ENCODE measurements around the gene SLC35A4.

SLC35A4 gene

DNA sequence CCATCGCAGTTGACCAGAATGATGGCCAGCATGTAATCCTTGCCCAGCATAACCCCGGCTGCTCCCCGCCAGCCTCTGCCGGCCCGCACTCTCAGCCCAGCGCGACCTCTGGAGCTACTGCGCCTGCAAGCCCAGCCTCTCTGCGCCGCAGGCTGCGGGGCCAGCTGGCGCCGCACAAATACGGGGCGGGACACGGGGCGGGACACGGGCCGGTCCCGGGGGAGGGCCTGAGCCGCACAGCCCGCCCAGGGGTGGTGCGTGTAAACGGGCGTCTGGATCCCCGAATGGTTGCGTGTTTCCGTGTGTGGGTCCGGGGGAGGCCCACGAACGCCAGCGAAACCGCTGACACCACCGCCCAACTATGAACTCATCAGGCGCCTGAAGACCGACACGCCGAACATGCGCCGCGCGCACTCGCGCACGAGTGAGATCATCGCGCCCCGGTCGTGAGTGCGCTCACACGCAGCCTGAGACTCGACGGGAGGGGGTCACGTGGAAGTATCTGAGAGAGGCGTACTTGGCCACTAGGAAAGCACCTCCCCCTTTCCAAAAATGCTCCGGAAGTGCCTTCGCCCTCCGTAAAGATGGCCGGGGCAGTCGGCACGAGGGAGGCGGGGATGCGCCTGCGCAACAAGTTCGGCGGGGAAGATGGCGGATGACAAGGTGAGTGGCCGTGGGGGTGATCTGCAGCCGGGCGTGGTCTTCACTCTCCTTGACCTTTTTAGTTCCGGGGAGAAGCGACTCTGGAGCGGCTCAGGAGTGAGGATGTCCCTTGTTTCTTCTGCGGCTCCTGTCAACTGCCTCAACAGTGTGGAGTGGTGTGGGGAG is at the start of gene SLC35A4, which contains the start of gene APBB3:
TSS of gene SLC35A4 (plus strand) at position 633 of the 828 bp plus-strand sequence. CDS start 2,342 bp downstream, outside the sequence.
TSS of gene APBB3 (minus strand) at position 403 of the 828 bp plus-strand sequence. CDS start at position 50, 353 bp downstream.
- DNase-seq, result peak; percentile 99

DNA sequence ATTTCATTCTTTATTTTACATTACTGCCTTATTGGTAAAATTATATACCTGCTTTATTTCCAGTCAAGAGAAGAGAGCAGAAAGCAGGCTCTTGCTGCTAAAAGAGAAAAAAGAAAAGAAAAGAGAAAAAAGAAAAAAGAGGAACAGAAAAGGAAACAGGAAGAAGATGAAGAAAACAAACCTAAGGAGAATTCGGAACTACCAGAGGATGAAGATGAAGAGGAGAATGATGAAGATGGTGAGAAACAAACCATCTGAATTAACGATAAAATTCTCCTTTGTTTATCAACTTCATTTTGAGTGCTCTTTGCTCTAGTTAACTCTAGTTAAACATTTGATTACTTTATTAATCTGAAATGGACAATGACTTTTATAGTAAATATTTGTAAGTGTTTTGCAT is 40.6 kb upstream of the SLC35A4 start:
- no peak for DNase-seq

GRCh38 chr5:140540227-140540626 is 24.4 kb upstream of the SLC35A4 start:
- no peak for DNase-seq

- DNase-seq, result no peak
These were observed 21.7 kb upstream of the SLC35A4 start for GRCh38 chr5:140542972-140543371.

GRCh38 chr5:140544986-140545385 is 19.6 kb upstream of the SLC35A4 start:
- DNase-seq, result no peak

GRCh38 chr5:140545606-140546005 is 19.0 kb upstream of the SLC35A4 start:
- no peak for DNase-seq

DNA sequence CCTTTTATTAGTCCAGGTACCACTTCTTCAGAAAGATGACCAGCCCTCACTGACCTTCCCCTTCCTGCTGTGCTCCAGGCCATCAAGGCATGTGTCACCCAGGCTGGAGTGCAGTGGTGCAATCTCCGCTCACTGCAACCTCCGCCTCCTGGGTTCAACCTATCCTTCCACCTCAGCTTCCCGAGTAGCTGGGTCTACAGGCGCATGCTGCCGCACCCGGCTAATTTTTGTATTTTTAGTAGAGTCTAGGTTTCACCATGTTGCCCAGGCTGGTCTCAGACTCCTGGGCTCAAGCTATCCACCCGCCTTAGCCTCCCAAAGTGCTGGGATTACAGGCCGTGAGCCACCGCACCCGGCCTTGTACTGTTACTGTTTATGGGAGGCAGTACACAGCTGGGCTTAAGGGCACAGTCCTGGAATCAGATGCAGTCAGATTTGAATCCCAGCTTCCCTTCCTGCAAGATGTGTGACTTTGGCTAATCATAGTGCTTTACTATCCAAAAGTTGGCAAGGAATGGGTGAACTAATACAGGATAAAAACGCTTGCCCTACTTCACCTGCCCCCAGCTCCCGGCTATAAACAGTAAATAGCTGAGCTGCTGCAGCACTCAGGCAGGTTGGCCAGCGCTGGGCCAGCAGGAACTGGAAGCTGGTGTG is 17.6 kb upstream of the SLC35A4 start:
- DNase-seq, result no peak

DNA sequence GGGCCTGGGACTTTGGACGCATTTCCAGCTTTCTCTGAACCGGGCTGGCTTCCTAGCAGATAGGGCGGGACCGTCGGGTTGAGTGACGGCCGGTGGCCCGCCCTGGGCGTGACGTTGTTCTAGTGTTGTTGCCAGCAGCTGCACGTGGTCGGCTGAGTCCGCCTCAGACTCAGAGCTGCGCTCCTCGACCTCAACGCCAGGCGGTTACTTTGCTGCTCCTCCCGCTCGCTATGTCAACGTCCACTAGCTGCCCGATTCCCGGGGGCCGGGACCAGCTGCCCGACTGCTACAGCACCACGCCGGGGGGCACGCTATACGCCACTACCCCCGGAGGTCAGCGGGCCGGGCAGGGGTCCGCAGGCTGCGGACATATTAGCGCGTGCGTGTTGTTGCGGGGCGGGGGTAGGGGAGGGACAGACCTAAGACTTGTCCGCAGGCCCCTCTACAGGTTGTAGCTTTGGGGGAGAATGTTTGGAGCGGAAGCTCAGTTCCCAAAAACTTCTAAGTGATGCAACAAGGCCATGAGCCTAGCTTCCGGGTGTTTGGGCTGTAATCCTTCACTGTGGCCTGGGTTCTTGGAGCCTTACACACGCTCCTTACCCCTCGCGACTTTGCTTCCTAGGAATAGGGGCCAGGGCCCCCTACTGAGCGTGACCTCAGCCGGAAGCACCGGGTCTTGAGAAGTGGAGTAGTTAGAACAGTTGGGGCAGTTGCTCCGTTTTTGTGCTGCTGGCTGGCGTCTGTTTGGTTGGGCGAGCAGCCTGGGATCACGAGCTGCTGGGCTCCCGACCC is 16.9 kb upstream of the SLC35A4 start, which contains the start of gene EIF4EBP3:
TSS of gene EIF4EBP3 (plus strand) at position 155 of the 792 bp plus-strand sequence. CDS start at position 231, 76 bp downstream.
- peak; percentile 79 for DNase-seq

GRCh38 chr5:140548300-140548688 is 16.3 kb upstream of the SLC35A4 start:
- no peak for DNase-seq

- DNase-seq, result no peak
These were observed 15.8 kb upstream of the SLC35A4 start for GRCh38 chr5:140548791-140549190.

- no peak for DNase-seq
These were observed 15.1 kb upstream of the SLC35A4 start for GRCh38 chr5:140549237-140550144.

DNA sequence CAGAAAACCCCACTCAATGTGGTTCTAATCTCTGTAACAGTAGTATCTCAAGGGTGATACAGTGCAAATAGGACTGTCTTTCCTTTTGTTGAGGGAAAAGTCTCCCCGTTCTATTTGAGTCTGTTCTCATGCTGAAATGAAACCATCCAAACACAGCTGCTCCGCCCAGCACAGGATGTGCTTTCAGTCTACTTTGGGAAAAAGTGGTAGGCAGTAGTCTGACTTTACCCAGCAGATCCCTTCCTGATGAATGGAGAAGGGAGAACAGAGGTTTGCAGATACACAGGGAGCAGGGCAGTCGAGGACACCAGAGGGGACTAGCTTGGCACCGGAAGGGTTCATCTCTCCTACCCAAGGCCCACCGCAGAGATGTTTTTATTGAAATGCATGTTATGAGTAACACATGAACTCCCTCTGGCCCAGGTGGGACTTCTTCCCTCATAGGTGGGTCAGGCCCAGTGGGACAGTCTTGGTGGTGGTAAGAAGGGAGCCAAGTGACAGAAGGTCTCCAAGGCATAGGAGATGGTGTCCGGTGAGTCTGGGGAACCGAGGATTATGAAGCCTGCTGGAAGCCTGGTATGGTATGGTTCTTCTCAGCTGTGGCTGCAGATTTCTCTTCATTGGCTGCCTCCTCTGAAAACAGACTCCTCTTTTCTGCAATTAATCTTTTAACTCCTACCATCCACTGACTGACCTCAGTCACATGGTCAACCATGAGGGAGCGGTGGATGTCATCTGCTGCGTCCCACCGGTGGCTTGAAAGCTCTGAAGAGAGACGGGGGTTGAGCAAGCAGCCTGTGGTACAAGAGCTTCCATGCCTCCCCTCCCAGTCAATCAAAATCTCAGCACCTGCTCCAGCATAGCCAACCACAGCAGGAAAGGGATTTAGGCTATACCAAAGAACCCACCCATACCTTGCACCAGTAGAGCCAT is 14.2 kb upstream of the SLC35A4 start:
- DNase-seq, result no peak

DNA sequence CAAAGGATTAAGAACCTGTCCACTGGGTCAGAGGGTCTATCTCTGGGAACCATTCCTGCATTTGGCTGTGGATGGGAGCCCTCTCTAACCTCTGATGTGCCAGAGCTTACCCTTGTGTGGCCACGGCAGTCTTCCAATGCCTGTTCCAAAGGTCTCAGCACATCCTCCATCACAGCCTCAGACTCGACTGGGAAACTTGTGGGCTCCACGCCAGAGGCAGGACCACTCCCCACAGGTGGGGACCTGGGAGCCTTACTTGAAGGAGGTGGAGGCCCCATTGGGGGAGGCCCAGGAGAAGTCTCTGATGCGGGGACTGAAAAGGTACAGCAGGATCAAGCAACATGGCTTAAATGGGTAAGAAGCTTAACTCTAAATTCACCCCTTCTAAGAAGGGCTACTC is 12.8 kb upstream of the SLC35A4 start:
- no peak for DNase-seq

DNA sequence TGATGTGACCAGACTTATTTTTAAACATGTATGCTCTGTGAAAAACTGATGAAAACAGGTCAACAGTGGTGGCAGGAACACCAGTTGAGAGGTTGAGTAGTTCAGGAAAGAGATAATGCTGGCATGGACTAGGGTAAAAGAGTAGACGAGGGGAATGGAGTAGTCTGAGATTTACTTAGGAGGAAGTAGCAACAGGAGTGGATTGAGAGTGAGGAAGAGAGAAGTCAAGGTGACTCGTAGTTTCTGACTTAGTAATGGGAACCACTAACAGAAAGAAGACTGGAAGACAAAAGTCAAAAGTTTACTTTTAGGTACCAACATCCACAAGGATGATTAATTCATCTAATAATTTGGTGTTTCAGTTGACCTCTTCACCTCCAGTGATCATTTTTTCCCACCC is 11.0 kb upstream of the SLC35A4 start:
- no peak for DNase-seq

- no peak for DNase-seq
These were observed 10.2 kb upstream of the SLC35A4 start for GRCh38 chr5:140554454-140554853.

GRCh38 chr5:140555747-140556312 is 8.8 kb upstream of the SLC35A4 start:
- no peak for DNase-seq

- DNase-seq, result no peak
These were observed 8.2 kb upstream of the SLC35A4 start for GRCh38 chr5:140556438-140556837.

- peak; percentile 79 for DNase-seq
These were observed 7.4 kb upstream of the SLC35A4 start, which contains the start of gene SRA1 for GRCh38 chr5:140557136-140557805. TSS of gene SRA1 (minus strand) at chr5:140557473. CDS start at chr5:140557452, 21 bp downstream.

DNA sequence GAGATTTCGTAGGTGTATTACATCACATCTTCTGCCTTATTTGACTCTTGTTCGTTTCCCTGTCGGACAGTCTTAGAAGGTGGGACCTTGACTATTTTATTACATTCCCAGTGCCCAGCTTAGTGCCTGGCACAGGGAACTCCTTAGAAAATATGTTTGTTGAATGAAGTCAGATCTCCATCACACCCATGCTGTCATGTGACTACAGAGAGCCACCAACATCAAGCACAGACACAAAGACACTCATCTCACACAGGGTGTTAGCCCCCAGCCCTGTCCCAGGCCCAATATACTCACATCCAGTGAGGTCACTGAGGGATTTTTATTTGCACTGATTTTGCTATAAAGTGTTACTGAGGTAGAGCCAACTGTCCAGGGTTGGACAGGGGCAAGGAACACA is 6.7 kb upstream of the SLC35A4 start:
- DNase-seq, result no peak

DNA sequence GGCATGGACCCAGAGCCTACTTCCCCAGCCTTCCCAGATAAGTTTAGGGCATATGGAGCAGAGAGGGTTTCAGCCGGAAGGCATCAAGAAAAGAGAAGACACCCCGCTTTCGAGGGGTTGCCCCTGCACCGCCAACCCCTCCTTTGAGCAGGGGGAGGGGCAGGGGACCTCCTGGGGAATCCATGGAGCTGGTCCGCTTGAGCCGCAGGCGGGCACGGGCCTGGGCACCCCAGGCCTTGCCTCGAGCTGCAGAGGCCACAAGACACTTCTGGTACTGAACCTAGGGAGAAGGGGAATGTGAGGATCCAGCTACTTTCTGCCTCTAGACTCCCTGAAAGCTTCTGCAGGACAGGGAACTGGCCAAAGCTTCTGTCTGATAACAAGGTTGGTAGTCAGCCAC is 6.1 kb upstream of the SLC35A4 start:
- DNase-seq, result no peak

Data from CD4-positive, alpha-beta T cell treated with Interleukin-4 for 4 hours (primary cell).